Progenitor cell of endocrine pancreas (in vitro differentiated cells): ENCODE data around the gene CCDC137. TPM values are rescaled to one million over a fixed set of nuclear protein-coding genes. Genes with fewer than 3 reads are reported as not detected.

ENCODE experiments used
- DNase-seq: peaks from one replicate; pipeline ENCODE4 v3.0.0; 2021; ENCODE audit warnings: low spot score; ENCODE audit not compliant: unreplicated experiment
- H3K27ac Mint-ChIP-seq: 2 replicates; pipeline ENCODE4 v1.8.0; 2021; ENCODE audit warnings: mild to moderate bottlenecking, moderate library complexity, mixed read lengths
- H3K27me3 Mint-ChIP-seq: 2 replicates; pipeline ENCODE4 v1.8.0; 2021; ENCODE audit warnings: mixed read lengths
- H3K36me3 Mint-ChIP-seq: 2 replicates; pipeline ENCODE4 v1.8.0; 2022; ENCODE audit warnings: mixed read lengths; ENCODE audit not compliant: insufficient read depth
- H3K4me1 Mint-ChIP-seq: 2 replicates; pipeline ENCODE4 v1.8.0; 2021; ENCODE audit warnings: low read depth, mixed read lengths
- H3K4me3 Mint-ChIP-seq: 2 replicates; pipeline ENCODE4 v1.8.0; 2021; ENCODE audit warnings: low read depth, mild to moderate bottlenecking, moderate library complexity, mixed read lengths
- H3K9me3 Mint-ChIP-seq: 2 replicates; pipeline ENCODE4 v1.8.0; 2021; ENCODE audit warnings: low read depth, mixed read lengths
- CTCF ChIP-seq: fragments of 200-600 bp; sonication (generic); IDR thresholded peaks from one replicate; pipeline ENCODE4 v1.5.0; 2021; ENCODE audit warnings: antibody characterized with exemption, mild to moderate bottlenecking; ENCODE audit not compliant: unreplicated experiment
- total RNA-seq: library from RNA; stranded (reverse); gene quantifications from 2 replicates; pipeline ENCODE4 v1.2.1, GENCODE V29; 2021

Gene CCDC137
- total RNA-seq, 1 donor from 2014 or later = 26.6 TPM

DNA sequence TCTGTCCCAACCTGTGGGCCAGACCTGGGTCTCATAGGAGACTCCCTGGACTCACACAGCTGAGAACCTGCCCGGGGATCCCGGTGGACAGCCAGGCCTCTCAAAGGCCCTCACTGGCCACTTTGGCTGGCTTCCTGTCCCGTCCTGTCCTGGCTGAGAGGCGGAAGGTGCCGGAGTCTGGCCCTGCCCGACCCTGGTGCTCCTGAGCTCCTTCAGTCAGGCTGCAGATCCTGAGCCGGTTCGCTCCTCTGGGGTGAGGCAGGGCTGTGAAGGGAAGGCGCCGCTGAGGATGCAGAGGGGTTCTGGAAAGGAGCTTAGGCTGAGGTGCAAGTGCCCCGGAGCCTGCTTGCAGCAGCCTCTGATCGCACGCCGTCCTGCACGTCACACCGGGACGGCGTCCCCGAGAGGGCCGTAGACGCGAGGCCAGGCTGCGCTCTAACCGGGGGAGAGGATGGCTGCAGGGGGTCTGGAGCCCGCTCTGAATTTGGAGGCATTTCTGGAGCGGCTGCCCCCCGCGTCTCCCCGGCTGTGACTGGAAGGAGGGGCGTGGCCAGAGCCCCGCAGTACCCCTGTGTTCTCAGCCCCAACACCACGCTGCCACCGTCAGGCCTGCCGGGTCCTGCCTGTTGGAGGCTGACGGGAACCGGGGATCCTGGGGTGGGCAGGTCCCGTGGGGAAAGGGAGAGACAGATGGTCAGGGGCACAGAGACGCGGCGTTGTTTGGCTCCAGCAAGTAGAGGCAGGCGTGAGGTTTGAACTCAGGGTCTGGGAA is 21.4 kb downstream of the CCDC137 start:
- no peaks in the 10 kb centered on the region for H3K27me3 Mint-ChIP-seq
- peaks cover 9% of the 10 kb centered on the region for H3K4me1 Mint-ChIP-seq
- H3K27ac Mint-ChIP-seq = no peak overlapping the region
- no peak for TF ChIP-seq CTCF
- no peak for DNase-seq
- no peaks in the 10 kb centered on the region for H3K9me3 Mint-ChIP-seq
- H3K36me3 Mint-ChIP-seq = peaks cover 16% of the 10 kb centered on the region
- H3K4me3 Mint-ChIP-seq = no peak overlapping the region

DNA sequence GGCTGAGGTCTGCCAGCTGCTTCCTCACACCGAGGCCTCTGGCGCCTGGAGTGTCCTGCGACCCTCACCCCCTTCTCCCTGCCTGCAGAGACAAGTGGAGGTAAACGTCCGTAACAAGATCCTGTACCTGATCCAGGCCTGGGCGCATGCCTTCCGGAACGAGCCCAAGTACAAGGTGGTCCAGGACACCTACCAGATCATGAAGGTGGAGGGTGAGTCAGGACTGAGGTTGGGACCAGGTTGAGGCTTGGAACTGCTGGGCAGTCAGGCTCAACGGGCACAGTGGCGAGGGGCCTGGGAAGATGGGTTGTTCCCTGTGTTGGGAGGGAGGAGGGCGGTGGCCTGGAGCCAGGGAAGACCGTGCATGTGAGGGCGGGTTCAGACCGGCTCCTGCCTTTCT is 22.1 kb downstream of the CCDC137 start:
- DNase-seq = no peak
- no peak overlapping the region for H3K4me3 Mint-ChIP-seq
- peaks cover 9% of the 10 kb centered on the region for H3K4me1 Mint-ChIP-seq
- no peaks in the 10 kb centered on the region for H3K9me3 Mint-ChIP-seq
- no peak for TF ChIP-seq CTCF
- no peaks in the 10 kb centered on the region for H3K27me3 Mint-ChIP-seq
- no peak overlapping the region for H3K27ac Mint-ChIP-seq
- peaks cover 16% of the 10 kb centered on the region for H3K36me3 Mint-ChIP-seq

DNA sequence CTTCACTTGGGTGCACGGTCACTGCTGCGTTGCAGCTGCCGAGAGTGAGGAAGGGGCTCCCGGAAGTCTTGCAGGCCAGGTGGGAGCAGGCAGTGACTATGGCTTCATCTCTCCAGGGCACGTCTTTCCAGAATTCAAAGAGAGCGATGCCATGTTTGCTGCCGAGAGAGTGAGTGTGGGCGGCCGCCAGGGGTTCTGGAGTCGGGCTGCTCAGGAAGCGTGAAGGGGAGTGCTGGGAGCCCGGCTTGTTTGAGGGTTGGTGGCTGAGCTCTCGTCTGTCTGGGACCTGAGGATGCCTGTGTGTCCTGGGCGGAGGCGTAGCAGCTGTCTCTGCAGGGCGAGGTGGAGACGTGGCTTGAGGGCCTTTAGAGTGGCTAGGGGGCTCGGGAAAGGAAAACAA is 23.5 kb downstream of the CCDC137 start:
- Mint-ChIP-seq H3K27me3 (no peaks in the 10 kb centered on the region), H3K4me3 (no peak overlapping the region), H3K9me3 (no peaks in the 10 kb centered on the region), H3K4me1 (no peaks in the 10 kb centered on the region), H3K27ac (no peak overlapping the region), H3K36me3 (peaks cover 16% of the 10 kb centered on the region)
- no peak for DNase-seq
- TF ChIP-seq CTCF = no peak

DNA sequence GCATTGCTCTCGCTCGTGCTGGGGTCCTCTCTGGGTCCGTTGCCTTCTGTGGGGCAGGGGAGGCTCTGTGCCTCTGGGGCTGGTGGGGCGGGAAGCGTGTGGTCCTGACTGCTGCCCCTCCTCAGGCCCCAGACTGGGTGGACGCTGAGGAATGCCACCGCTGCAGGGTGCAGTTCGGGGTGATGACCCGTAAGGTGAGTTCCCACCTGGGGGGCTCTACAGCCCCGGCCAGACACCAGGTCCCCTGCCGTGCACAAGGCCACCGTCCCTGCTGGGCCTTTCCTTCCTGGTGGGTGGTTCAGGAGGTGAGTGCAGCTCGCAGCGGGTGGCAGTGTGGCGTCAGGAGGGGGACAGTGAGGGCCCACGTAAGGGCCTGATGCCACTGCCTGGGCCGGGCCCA is 24.0 kb downstream of the CCDC137 start:
- H3K27me3 Mint-ChIP-seq = no peaks in the 10 kb centered on the region
- TF ChIP-seq CTCF = no peak
- no peak for DNase-seq
- H3K36me3 Mint-ChIP-seq = peaks cover 16% of the 10 kb centered on the region
- H3K27ac Mint-ChIP-seq = no peak overlapping the region
- no peak overlapping the region for H3K4me3 Mint-ChIP-seq
- no peaks in the 10 kb centered on the region for H3K9me3 Mint-ChIP-seq
- H3K4me1 Mint-ChIP-seq = no peaks in the 10 kb centered on the region

DNA sequence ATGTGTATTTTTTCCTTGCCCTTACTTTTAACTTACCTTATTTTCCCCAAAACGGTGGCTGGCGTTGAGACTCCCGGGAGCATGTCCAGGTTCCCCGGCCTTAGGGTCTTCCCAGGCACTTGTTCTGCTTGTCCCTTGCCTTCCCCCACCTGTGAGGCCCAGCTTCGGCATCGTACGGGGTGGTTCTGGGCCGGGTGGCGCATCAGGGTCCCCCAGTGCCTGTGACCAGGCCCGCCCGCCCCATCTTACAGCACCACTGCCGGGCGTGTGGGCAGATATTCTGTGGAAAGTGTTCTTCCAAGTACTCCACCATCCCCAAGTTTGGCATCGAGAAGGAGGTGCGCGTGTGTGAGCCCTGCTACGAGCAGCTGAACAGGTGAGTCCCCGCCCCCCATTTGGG is 24.7 kb downstream of the CCDC137 start:
- no peak overlapping the region for H3K27ac Mint-ChIP-seq

More for the DNA sequence above, 24.7 kb downstream of the CCDC137 start:
- no peak for DNase-seq
- Mint-ChIP-seq H3K36me3 (peaks cover 15% of the 10 kb centered on the region), H3K27me3 (no peaks in the 10 kb centered on the region), H3K4me1 (no peaks in the 10 kb centered on the region), H3K9me3 (no peaks in the 10 kb centered on the region), H3K4me3 (no peak overlapping the region)
- TF ChIP-seq CTCF = no peak
